Gastroesophageal sphincter (tissue), 3 donors: Measurements from ENCODE around the gene DLK1.

Experiments
- CTCF ChIP-seq, 4 experiments: fragments of 200-600 bp in 2 of 4; fragments of 450-650 bp in 2 of 4; sonication (generic) in 1 of 4; IDR thresholded peaks; one replicate each; pipeline ENCODE4 v1.5.1; 2017 to 2019; ENCODE audit warnings: antibody characterized with exemption in 4 of 4, mild to moderate bottlenecking in 2 of 4, moderate library complexity in 2 of 4
- POLR2A ChIP-seq, 2 donors: fragments of 450-650 bp; IDR thresholded peaks; one replicate each; pipeline ENCODE4 v1.6.1; 2017; ENCODE audit warnings: antibody characterized with exemption in 2 of 2, mild to moderate bottlenecking in 2 of 2, moderate library complexity in 1 of 2

- TF ChIP-seq POLR2A (IDR thresholded peaks at IDR 0.05): no peak
- TF ChIP-seq CTCF (IDR thresholded peaks at IDR 0.05): no peak
Measured at GRCh38 chr14:100740929-100741328, 14.2 kb downstream of the DLK1 start.
